ENCODE results near the gene ATP6V1G3. TPM values are rescaled to one million over a fixed set of nuclear protein-coding genes. Genes with fewer than 3 reads are reported as not detected.

The ATP6V1G3 gene
- total RNA-seq, 1 donor from 2014 or later: not detected

GRCh38 chr1:198517623-198518199 lies 22.8 kb downstream of the ATP6V1G3 start:
- Mint-ChIP-seq H3K27me3 (ENCODE audit: insufficient read depth) (no peaks in the 10 kb centered on the region), H3K9me3 (no peaks in the 10 kb centered on the region), H3K4me1 (ENCODE audit: low read depth) (peaks cover 45% of the 10 kb centered on the region), H3K27ac (no peak overlapping the region), H3K4me3 (no peak overlapping the region), H3K36me3 (ENCODE audit: low read depth) (no peaks in the 10 kb centered on the region)
- intact Hi-C loops (cut with micrococcal nuclease): no loop called here
- no peak for DNase-seq (ENCODE audit: low spot score)

GRCh38 chr1:198500096-198500495 lies 40.4 kb downstream of the ATP6V1G3 start:
- no peak overlapping the region for H3K4me3 Mint-ChIP-seq
- H3K27ac Mint-ChIP-seq: no peak overlapping the region
- peaks cover 3% of the 10 kb centered on the region for H3K27me3 Mint-ChIP-seq (ENCODE audit: insufficient read depth)
- H3K36me3 Mint-ChIP-seq (ENCODE audit: low read depth): peaks cover 7% of the 10 kb centered on the region
- peaks cover 13% of the 10 kb centered on the region for H3K9me3 Mint-ChIP-seq
- no peak for DNase-seq (ENCODE audit: low spot score)
- intact Hi-C loops (cut with micrococcal nuclease): no loop called here
- peaks cover 7% of the 10 kb centered on the region for H3K4me1 Mint-ChIP-seq (ENCODE audit: low read depth)

- H3K9me3 Mint-ChIP-seq: peaks cover 12% of the 10 kb centered on the region
- H3K27me3 Mint-ChIP-seq (ENCODE audit: insufficient read depth): peaks cover 3% of the 10 kb centered on the region
- intact Hi-C loops (cut with micrococcal nuclease): no loop called here
- no peak overlapping the region for H3K4me3 Mint-ChIP-seq
- no peak for DNase-seq (ENCODE audit: low spot score)
- peaks cover 7% of the 10 kb centered on the region for H3K36me3 Mint-ChIP-seq (ENCODE audit: low read depth)
- peaks cover 7% of the 10 kb centered on the region for H3K4me1 Mint-ChIP-seq (ENCODE audit: low read depth)
- no peak overlapping the region for H3K27ac Mint-ChIP-seq
Observed at GRCh38 chr1:198499588-198499987, 40.9 kb downstream of the ATP6V1G3 start.

- H3K4me3 Mint-ChIP-seq: no peak overlapping the region
- intact Hi-C loops (cut with micrococcal nuclease): no loop called here
- H3K27ac Mint-ChIP-seq: no peak overlapping the region
- no peak for DNase-seq (ENCODE audit: low spot score)
- H3K27me3 Mint-ChIP-seq (ENCODE audit: insufficient read depth): peaks cover 3% of the 10 kb centered on the region
- H3K9me3 Mint-ChIP-seq: peaks cover 12% of the 10 kb centered on the region
- H3K4me1 Mint-ChIP-seq (ENCODE audit: low read depth): peaks cover 7% of the 10 kb centered on the region
- H3K36me3 Mint-ChIP-seq (ENCODE audit: low read depth): peaks cover 7% of the 10 kb centered on the region
Observed at GRCh38 chr1:198498881-198499280, 41.6 kb downstream of the ATP6V1G3 start.

GRCh38 chr1:198498103-198498385 lies 42.4 kb downstream of the ATP6V1G3 start:
- intact Hi-C loops (cut with micrococcal nuclease): no loop called here
- Mint-ChIP-seq H3K9me3 (peaks cover 4% of the 10 kb centered on the region), H3K27ac (no peak overlapping the region), H3K27me3 (ENCODE audit: insufficient read depth) (peaks cover 3% of the 10 kb centered on the region), H3K4me1 (ENCODE audit: low read depth) (peaks cover 7% of the 10 kb centered on the region), H3K36me3 (ENCODE audit: low read depth) (peaks cover 5% of the 10 kb centered on the region), H3K4me3 (no peak overlapping the region)
- no peak for DNase-seq (ENCODE audit: low spot score)

GRCh38 chr1:198497326-198498102 lies 43.0 kb downstream of the ATP6V1G3 start:
- H3K36me3 Mint-ChIP-seq (ENCODE audit: low read depth): peaks cover 5% of the 10 kb centered on the region
- H3K4me3 Mint-ChIP-seq: no peak overlapping the region
- peaks cover 4% of the 10 kb centered on the region for H3K9me3 Mint-ChIP-seq
- H3K27me3 Mint-ChIP-seq (ENCODE audit: insufficient read depth): peaks cover 3% of the 10 kb centered on the region
- peaks cover 7% of the 10 kb centered on the region for H3K4me1 Mint-ChIP-seq (ENCODE audit: low read depth)
- DNase-seq (ENCODE audit: low spot score): no peak
- H3K27ac Mint-ChIP-seq: no peak overlapping the region
- intact Hi-C loops (cut with micrococcal nuclease): no loop called here

GRCh38 chr1:198496216-198497143 lies 44.0 kb downstream of the ATP6V1G3 start:
- no peak for DNase-seq (ENCODE audit: low spot score)
- Mint-ChIP-seq H3K9me3 (peaks cover 4% of the 10 kb centered on the region), H3K36me3 (ENCODE audit: low read depth) (peaks cover 5% of the 10 kb centered on the region), H3K27ac (no peak overlapping the region), H3K4me1 (ENCODE audit: low read depth) (peaks cover 7% of the 10 kb centered on the region), H3K27me3 (ENCODE audit: insufficient read depth) (peaks cover 3% of the 10 kb centered on the region), H3K4me3 (no peak overlapping the region)
- intact Hi-C loops (cut with micrococcal nuclease): no loop called here

GRCh38 chr1:198495631-198496030 lies 44.8 kb downstream of the ATP6V1G3 start:
- peaks cover 7% of the 10 kb centered on the region for H3K4me1 Mint-ChIP-seq (ENCODE audit: low read depth)
- no peak overlapping the region for H3K4me3 Mint-ChIP-seq
- H3K9me3 Mint-ChIP-seq: peaks cover 4% of the 10 kb centered on the region
- intact Hi-C loops (cut with micrococcal nuclease): no loop called here
- no peak overlapping the region for H3K27ac Mint-ChIP-seq
- peaks cover 3% of the 10 kb centered on the region for H3K36me3 Mint-ChIP-seq (ENCODE audit: low read depth)
- DNase-seq (ENCODE audit: low spot score): no peak
- peaks cover 7% of the 10 kb centered on the region for H3K27me3 Mint-ChIP-seq (ENCODE audit: insufficient read depth)

- Mint-ChIP-seq H3K9me3 (no peaks in the 10 kb centered on the region), H3K36me3 (ENCODE audit: low read depth) (no peaks in the 10 kb centered on the region)
Observed at GRCh38 chr1:198494658-198495103, 45.8 kb downstream of the ATP6V1G3 start.

GRCh38 chr1:198494139-198494538 lies 46.3 kb downstream of the ATP6V1G3 start:
- Mint-ChIP-seq H3K4me1 (ENCODE audit: low read depth) (peaks cover 7% of the 10 kb centered on the region), H3K36me3 (ENCODE audit: low read depth) (no peaks in the 10 kb centered on the region), H3K27ac (no peak overlapping the region), H3K9me3 (no peaks in the 10 kb centered on the region), H3K27me3 (ENCODE audit: insufficient read depth) (peaks cover 7% of the 10 kb centered on the region), H3K4me3 (no peak overlapping the region)
- no peak for DNase-seq (ENCODE audit: low spot score)
- intact Hi-C loops (cut with micrococcal nuclease): no loop called here

More at GRCh38 chr1:198494658-198495103, 45.8 kb downstream of the ATP6V1G3 start:
- intact Hi-C loops (cut with micrococcal nuclease): no loop called here
- no peak for DNase-seq (ENCODE audit: low spot score)
- peaks cover 7% of the 10 kb centered on the region for H3K4me1 Mint-ChIP-seq (ENCODE audit: low read depth)
- H3K27ac Mint-ChIP-seq: no peak overlapping the region
- no peak overlapping the region for H3K4me3 Mint-ChIP-seq
- H3K27me3 Mint-ChIP-seq (ENCODE audit: insufficient read depth): peaks cover 7% of the 10 kb centered on the region

- peaks cover 7% of the 10 kb centered on the region for H3K27me3 Mint-ChIP-seq (ENCODE audit: insufficient read depth)
- no peak overlapping the region for H3K4me3 Mint-ChIP-seq
- H3K4me1 Mint-ChIP-seq (ENCODE audit: low read depth): peaks cover 7% of the 10 kb centered on the region
- H3K27ac Mint-ChIP-seq: no peak overlapping the region
- DNase-seq (ENCODE audit: low spot score): no peak
- H3K36me3 Mint-ChIP-seq (ENCODE audit: low read depth): no peaks in the 10 kb centered on the region
- H3K9me3 Mint-ChIP-seq: no peaks in the 10 kb centered on the region
- intact Hi-C loops (cut with micrococcal nuclease): no loop called here
Observed at GRCh38 chr1:198493329-198493728, 47.2 kb downstream of the ATP6V1G3 start.

- no peak for DNase-seq (ENCODE audit: low spot score)
- H3K4me1 Mint-ChIP-seq (ENCODE audit: low read depth): peaks cover 7% of the 10 kb centered on the region
- intact Hi-C loops (cut with micrococcal nuclease): no loop called here
- no peaks in the 10 kb centered on the region for H3K36me3 Mint-ChIP-seq (ENCODE audit: low read depth)
- peaks cover 6% of the 10 kb centered on the region for H3K27me3 Mint-ChIP-seq (ENCODE audit: insufficient read depth)
- H3K27ac Mint-ChIP-seq: no peak overlapping the region
- no peak overlapping the region for H3K4me3 Mint-ChIP-seq
- no peaks in the 10 kb centered on the region for H3K9me3 Mint-ChIP-seq
Observed at GRCh38 chr1:198492872-198493271, 47.6 kb downstream of the ATP6V1G3 start.

- DNase-seq (ENCODE audit: low spot score): no peak
- Mint-ChIP-seq H3K4me1 (ENCODE audit: low read depth) (no peaks in the 10 kb centered on the region), H3K27ac (no peak overlapping the region), H3K36me3 (ENCODE audit: low read depth) (no peaks in the 10 kb centered on the region), H3K9me3 (no peaks in the 10 kb centered on the region), H3K4me3 (no peak overlapping the region), H3K27me3 (ENCODE audit: insufficient read depth) (peaks cover 4% of the 10 kb centered on the region)
- intact Hi-C loops (cut with micrococcal nuclease): no loop called here
Observed at GRCh38 chr1:198491596-198491995, 48.9 kb downstream of the ATP6V1G3 start.

All from activated T-helper 1 cell treated with anti-CD3 and anti-CD28 coated beads, Interleukin-12 subunit alpha, Interleukin-12 subunit beta, Interleukin-2, Interleukin-4 antibody, amounts not matched to agents 30 ng/mL and 10 ng/mL and 1 ng/mL, durations not matched to agents 14 hours and 24 hours and 36 hours (primary cell).